Fibroblast of gingiva (primary cell): ENCODE results near the gene RPP25L.
"Not testable (repeated sequence)": the region's sequence is repeated elsewhere in the genome, so short reads cannot be mapped to it uniquely, and the experiment has no call there.

Source experiments
- DNase-seq: peaks from one replicate; pipeline ENCODE4 v3.0.0-alpha.2; 2011; ENCODE audit warnings: low read depth

RPP25L gene, protein sequence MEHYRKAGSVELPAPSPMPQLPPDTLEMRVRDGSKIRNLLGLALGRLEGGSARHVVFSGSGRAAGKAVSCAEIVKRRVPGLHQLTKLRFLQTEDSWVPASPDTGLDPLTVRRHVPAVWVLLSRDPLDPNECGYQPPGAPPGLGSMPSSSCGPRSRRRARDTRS

DNA sequence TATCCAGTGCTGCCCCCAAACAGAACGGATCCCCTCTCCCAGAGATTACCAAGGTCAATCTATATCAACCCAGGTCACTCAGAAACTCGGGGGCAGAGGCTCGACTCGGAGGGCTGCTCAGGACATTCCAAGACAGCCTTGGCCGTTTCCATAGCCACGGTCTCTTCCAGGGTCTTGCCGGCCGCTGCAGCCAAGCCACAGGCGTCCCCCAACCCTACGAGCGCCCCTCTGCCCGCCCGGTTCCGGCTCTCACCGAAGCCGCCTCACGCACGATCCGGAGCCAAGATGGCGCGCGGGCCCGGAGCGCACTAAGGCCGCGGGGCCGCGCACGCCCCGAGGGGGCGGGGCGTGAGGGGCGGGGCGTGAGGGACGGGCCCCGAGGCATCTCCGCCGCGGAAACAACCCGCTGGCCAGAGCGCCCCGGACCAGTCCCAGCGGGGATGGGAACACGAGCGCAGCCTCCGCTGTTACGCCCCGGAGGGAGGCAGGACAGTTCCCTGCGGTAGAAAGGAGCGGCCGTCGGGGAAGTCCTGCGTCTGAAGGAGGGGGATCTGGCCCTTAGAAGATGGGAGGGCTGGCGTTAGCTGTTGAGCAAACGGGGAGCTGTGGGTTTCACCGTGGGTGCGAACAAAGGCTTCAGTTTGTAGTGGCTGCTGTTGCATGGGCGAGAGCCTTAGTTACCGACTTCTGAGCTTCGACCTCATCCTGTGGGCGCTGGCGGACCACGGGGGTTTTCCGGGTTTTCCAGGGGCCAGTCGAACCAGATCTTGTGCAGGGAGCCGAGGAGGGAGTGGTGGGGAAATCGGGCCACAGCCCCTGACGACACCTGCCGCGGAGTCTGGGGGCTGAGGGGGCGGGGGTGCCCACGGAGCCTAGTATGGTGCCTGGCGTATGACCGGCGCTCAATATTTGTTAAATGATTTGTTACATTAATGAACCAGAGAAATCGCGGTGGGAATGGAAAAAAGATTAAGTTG is at the start of gene RPP25L:
Gene RPP25L (minus strand): TSS at position 287 of the 977 bp plus-strand sequence. CDS start 801 bp downstream, outside the sequence.
- peak; percentile 83 for DNase-seq

DNA sequence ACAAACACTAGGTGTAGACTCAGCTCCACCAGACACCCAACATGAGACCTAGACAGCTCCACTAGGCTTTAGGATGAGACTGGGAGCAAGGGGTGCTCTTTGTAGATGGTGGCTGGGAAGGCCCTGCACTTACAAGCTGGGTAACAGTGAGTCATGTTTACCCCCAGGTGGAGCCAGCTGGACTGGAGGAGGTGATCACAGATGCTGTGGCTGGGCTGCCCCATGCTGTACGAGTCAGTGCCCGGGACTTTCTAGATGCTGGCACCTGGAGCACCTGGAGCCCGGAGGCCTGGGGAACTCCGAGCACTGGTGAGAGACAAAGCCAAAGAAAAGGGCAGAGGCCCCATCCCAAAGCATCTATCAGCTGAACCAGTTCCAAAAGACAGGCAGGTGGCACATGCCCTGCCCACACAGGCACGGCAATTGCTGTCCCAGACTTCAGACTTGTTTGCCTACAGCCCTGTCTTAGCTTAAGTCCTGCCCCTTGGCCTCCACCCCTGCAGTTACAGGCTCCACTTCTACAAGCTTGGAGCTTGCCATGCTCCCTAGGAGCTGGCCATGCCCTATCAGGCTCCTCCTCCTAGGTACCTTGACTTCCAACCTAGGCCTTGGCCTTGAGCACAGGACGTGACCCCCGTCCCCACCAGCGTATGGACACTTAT is 47.8 kb upstream of the RPP25L start:
- no peak for DNase-seq

DNA sequence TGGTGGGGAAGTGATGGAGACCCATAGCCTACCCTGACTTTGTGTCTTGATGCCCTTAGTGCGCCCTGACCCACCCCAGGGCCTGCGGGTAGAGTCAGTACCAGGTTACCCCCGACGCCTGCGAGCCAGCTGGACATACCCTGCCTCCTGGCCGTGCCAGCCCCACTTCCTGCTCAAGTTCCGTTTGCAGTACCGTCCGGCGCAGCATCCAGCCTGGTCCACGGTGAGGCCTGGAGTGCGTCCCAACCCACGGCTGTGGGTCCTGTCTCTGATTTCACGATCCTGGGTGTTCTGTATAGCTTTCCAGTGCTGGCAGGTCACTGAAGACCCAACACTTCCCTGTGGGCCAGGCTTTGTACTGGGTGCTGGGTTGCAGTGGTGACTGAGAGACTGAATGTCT is 46.6 kb upstream of the RPP25L start:
- DNase-seq: no peak

DNA sequence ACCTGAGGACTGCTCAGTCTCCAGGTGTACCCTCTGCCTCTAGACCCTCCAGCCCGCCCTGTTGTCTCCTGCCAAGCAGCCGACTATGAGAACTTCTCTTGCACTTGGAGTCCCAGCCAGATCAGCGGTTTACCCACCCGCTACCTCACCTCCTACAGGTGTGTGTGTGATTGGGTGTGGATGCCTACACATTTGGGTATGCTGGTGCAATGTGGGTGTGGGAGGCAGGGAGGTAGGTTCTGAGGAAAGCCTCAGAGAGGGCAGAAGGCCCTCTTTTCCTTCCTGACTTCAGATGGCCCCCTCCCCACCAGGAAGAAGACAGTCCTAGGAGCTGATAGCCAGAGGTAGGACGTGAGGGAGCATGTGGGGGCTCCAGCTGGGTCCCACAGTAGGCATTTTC is 45.1 kb upstream of the RPP25L start:
- no peak for DNase-seq

DNA sequence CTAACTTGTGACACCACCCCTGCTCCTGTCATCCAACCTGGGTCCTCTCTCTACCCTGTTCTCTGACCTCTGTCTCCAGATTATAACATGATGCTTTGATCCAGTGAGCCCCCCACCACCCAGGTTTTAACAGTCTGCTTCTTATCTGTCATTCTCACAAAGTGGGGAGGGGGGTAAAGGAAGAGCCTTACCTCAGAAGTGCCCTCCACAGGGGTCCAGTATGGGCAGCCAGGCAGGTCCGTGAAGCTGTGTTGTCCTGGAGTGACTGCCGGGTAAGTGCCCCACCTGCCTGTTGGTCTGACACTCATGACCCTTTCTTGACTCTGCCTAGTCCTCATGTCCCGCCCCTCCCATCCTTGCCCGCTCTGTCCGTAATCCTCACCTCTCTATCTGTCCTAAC is 43.5 kb upstream of the RPP25L start:
- DNase-seq: no peak

DNA sequence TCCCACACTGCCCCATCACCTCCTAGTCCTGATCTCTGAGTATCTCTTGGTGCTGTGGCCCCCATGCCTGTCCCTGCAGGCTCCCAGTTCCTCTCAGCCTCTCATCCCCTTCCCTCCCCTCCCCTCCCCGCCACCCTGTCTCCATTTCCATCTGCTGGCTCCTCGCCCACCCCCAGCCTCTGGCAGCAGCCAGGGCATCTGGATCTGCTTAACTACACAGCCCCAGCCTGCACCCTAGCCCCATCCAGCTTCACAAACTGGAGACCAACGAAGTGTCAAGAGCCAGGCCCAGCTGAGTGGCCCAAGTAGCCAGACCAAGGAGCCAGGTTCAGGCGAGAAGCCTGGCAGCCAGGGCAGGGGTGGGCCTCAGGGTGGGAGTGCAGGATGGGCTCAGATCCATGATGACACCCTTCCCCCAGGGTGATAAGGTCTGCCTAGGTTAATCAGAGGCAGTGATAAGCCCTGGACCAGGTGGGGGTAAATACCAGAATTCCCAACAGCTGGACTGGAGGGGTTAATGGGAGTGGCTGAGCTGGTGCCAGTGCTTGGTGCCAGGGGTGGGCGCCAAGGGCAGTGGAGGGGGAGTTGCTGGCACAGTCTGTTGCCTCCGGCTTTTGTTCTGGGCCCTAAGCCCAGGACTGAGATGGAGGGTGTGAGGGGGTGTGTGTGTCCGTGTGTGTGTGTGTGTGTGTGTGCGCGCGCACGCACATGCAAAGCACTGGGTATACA is 42.6 kb upstream of the RPP25L start:
- peak; percentile 97 for DNase-seq

DNA sequence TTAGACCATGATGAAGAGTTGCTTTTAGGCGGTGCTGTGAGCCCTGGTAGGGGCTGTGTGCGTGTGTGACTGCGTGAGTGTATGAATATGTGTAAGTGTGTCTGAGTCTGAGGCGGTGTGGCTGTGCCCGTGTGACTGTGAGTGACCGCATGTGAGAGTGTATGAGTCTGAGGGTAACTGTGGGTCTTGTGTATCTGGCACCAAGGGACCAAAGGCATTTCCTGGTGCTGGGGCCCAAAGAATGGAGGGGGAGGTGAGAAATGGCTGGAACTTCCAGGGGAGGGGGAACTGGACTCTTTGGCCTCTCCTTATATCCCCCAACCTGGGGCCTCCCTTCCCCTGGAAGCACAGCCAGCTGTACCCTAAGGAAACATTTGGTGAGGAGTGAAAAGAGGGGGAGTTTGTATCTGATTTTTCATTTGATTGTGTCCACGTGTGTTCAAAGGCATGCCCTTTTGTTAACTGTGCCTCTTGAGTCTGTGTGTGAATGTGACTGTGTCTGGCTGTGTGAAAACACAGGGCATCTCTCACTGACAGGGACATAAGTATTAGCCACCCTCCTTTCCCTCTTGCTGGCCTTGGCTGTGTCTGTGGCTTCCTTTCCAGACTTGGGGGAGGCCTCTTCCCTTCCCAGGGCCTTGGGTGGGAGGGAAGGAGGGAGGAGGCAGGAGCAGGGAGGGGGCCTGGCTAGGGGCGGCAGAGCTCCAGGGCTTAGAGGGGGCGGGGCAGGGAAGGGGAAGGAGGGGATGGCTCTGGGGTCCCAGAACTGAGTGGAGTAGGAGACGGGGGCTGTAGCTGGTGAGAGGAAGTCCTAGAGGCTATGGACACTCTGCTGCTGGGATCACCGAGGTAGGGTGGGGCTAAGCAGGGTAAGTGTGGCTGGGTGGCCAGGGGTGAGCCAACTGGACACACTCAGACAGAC is 41.5 kb upstream of the RPP25L start:
- peak; percentile 45 for DNase-seq

DNA sequence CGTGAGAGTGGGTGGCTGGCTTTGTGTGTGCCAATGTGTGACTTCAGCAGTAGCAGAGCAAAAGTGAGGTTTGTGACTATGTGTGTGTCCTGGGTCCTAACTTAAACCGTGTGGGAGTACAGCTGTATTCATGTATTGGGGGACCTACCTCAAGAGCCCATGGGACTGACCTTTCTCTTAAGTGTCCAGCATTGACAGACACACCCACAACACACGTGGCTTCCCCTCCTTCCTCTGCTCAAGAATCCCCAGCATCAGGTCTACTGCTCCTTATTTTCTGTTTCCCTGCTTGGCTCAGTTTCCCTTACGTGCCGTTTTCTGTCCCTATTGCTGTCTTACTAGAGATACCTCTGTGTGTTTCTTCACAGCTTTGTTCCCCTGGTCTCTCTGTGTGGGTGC is 40.7 kb upstream of the RPP25L start:
- no peak for DNase-seq

DNA sequence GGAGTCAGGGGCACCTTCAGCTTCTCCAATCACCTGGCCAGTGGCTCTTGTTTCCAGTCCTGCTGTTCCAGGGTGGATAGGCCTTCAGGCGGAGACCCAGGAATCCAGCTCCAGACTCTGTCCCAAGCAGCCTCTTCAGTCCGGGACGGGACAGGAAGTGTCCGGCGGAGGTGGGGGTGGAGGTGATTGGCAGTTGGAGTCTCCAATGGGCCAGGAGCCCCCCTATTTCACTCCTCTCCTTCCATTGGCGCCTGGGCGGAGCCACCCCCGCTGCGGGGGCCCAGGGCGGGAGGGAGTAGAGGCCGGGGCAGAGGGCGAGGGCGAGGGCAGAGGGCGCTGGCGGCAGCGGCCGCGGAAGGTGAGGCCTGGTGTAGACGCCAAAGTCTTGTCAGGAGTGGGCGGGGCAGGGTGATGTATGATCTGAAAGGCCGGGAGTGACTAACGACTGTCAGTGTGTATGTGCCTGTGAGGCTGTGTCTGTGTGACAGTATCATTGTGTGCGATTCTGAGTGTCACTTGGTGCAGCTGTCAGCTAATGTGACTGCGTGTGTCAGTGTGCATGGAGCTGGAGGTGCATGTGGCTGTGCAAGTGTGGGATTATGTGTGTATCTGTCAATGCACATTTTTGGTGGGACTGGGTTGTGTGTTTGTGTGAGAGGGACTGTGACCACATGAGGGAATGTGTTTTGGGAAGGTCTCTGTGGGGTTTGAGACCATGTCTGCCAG is 40.1 kb upstream of the RPP25L start, which contains the start of gene IL11RA:
Gene IL11RA (plus strand): TSS at position 310 of the 726 bp plus-strand sequence. CDS start 3,033 bp downstream, outside the sequence.
- DNase-seq: peak; percentile 94

DNA sequence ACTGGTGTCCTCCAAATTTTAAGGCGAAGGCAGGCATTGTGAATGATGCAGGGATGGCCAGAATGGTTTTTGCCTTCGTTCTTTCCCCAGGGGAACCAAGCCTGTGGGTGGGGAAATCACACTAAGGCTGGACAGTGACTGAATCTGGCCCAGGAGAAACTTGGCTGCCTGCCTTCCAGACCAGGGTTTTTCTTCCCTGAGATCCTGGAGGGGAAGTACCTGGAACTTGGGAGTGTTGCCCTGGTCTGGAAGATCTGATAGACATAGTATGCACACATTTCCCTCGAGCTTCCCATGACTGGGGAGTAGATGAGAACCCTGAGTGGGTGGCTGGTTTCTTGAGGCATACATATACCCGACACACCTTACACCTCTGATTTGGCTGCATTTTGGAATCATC is 39.4 kb upstream of the RPP25L start:
- DNase-seq: peak; percentile 52

DNA sequence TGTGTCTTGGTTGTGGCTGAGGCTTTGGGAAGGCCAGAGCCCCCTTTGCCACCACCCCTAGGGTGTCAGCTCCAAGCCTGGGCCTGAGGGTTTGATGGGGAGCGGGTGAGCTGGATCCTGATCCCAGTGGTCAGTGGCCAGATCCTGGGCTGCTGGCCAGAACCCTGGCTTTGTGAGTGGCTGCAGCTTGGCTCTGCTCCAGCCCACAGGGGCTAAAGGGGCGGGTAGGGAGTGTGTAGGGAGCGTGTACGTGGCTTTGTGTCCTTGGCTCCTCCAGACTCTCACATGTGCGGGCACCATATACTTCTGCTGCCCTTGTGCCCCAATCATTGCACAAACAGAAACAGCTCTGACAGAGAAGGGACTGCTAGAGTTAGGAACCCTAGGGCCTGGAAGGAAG is 38.9 kb upstream of the RPP25L start:
- DNase-seq: peak; percentile 38

DNA sequence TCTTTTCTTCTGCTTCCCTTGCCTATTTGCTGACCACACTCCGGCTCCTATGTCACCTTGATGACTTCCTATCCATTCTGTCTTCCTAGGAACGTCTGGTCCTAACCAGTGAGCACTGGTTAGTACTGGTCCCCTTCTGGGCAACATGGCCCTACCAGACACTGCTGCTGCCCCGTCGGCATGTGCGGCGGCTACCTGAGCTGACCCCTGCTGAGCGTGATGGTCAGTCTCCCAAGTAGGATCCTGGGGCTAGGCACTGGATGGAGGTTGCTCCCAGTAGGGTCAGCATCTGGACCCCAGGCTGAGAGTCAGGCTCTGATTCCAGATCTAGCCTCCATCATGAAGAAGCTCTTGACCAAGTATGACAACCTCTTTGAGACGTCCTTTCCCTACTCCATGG is 36.8 kb upstream of the RPP25L start:
- no peak for DNase-seq

DNA sequence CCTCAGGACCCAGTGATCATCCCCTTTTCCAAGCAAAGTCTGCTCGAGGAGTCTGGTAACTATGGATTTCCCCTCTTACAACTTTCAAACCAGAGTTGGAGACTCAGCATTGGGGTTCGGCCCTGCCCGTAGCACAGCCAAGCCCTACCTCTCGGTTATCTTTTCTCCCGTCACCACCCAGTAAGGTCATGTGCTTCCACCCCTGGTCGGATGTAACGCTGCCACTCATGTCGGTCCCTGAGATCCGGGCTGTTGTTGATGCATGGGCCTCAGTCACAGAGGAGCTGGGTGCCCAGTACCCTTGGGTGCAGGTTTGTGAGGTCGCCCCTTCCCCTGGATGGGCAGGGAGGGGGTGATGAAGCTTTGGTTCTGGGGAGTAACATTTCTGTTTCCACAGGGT is 35.8 kb upstream of the RPP25L start:
- no peak for DNase-seq

DNA sequence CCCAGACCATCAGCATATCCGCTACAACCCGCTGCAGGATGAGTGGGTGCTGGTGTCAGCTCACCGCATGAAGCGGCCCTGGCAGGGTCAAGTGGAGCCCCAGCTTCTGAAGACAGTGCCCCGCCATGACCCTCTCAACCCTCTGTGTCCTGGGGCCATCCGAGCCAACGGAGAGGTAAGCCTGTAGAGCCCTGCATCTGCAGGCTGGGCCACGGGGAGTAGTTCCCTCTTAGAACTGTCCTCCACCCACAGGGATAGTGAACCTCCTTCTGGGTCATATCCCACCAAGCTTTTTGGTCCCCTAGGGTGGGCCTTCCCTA is 35.1 kb upstream of the RPP25L start:
- no peak for DNase-seq

DNA sequence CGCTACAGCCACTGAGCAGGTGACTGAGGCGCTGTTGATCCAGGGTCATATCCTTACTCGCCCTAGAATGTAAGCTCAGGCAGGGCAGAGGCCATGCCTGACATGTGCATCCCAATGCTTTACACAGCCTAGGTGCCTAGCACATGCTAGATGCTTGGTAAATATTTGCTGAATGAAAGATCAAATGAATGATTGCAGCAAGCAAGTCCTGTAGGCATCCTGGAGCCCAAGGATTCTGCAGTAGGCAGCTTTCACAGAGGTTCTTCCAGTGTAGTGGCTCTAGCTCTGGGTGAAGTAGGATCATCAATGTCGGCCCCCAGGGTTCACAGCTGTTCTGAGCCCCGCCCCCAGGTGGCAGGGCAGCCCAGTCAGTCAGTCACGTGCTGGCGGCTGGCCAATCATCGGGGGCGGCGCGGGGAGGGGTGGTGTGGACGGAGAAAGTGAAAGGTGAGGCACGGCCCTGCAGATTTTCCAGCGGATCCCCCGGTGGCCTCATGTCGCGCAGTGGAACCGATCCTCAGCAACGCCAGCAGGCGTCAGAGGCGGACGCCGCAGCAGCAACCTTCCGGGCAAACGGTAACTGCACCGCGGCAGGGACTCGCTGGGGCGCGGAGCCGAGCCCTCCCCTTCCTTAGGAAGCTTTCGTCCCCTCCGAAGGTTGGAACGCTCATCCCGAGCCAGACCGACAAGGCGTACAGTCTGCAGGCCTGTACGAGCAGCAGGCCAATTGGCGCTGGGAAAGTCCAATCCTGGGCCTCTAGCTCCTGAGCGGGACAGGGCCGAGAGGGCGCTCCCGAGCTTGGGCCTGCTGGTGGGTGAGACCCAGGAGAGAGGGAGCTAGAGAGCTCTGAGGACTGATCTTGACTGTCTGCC is 34.5 kb upstream of the RPP25L start, which contains the start of gene GALT:
Gene GALT (plus strand): TSS at position 465 of the 873 bp plus-strand sequence. CDS start 30 bp downstream, at position 495.
- peak; percentile 75 for DNase-seq

DNA sequence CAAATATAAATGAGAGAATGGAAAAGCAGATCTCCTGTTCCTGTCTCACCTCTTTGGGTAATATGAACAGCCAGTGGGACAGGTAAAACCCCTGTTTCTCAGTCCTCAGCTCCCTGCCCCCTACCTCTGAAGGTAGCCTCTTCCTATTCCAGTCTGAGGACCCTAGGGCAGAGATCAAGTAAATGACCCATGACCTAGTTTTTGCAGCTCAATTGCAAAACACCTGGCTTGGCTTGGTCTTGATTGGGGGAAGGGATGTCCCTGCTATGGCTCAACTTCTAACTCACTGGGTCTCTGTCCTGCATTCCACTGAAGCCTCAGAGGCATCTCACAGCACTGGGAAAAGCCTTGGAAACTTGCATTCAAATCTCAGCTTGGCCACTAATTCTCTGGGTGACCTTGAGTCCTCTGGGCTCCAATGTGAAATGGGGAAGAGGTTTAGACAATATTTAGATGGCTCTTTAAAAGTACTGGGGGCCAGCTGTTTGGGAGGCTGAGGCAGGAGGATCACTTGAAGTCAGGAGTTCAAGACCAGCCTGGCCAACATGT is 32.9 kb upstream of the RPP25L start:
- no peak for DNase-seq

DNA sequence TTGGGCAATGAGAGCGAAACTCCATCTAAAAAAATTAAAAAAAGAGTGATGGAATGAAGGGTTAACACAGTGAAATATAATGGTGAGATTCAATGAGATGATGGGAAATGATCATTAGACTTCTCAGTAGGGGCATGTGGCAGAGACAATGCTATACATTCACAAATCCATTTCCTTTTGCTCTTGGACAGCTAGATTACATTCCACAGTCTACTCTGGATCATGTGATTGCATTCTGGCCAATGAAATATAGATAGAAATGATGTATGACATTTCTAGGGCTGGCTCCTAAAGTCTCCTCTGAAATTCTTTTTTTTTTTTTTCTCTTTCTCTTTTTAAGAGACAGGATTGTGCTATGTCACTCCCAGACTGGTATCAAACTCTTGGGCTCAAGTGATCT is 30.8 kb upstream of the RPP25L start:
- no peak for DNase-seq

DNA sequence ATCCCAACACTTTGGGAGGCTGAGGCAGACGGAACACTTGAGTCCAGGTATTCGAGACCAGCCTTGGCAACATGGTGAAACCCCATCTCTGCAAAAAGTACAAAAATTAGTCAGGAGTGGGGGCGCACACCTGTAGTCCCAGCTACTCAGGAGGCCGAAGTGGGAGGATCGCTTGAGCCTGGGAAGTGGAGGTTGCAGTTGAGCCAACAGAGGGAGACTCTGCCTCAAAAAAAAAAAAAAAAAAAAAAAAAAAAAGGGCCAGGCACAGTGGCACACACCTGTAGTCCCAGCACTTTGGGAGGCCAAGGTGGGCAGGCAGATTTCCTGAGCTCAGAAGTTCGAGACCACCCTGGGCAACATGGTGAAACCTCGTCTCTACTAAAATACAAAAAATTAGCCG is 27.4 kb upstream of the RPP25L start:
- DNase-seq: not testable (repeated sequence)

DNA sequence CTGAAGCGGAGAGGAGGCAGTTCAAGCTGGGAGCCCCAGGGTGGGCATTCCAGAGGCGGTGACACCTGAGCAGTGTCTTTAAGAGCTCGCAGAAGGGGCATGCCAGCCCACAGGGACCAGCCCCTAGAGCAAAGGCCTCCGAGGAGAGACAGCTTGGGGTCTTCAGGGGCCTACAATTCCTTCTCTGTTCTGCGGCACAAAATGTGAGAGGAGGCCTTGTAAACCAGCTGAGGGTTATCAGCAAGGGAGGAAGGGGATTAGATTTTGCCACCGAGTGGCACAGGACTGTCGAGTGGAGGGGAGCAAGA is 26.2 kb upstream of the RPP25L start:
- no peak for DNase-seq
